IMR-90 (cell line): ENCODE measurements around the gene EIF4A3. TPM values are rescaled to one million over a fixed set of nuclear protein-coding genes. Genes with fewer than 3 reads are reported as not detected.
A peak's percentile ranks its signal among the peaks of the same experiment; 100 is the strongest.

Experiments
- ATAC-seq: fragments of 200-7000 bp; cut with Tn5 transposase; 2 replicates; pipeline ENCODE4 v1.9.1; 2020; ENCODE audit warnings: low read depth, mild to moderate bottlenecking, moderate library complexity
- BruUV-seq: library from RNA; stranded (reverse); fragments of 400-500 nt; replicated peaks from 2 replicates; lab custom pipeline; 2021; lab: Mats Ljungman, UMichigan
- CTCF ChIA-PET: fragments of 300-600 bp; formaldehyde crosslinking; extraction: SDS; loops from one replicate; lab custom pipeline; 2021; ENCODE audit warnings: antibody characterized with exemption; lab: Yijun Ruan, JAX
- POLR2A ChIA-PET: fragments of 300-600 bp; sonication (Branson Sonifier 250); formaldehyde crosslinking; loops from one replicate; lab custom pipeline; 2022; ENCODE audit warnings: antibody characterized with exemption; ENCODE audit not compliant: unreplicated experiment; lab: Charles Lee
- DNase-seq: peaks from one replicate; pipeline ENCODE4 v3.0.0; 2013
- H2AFZ ChIP-seq: replicated peaks from 2 replicates; pipeline ENCODE3; 2013; ENCODE audit warnings: low read length, mild to moderate bottlenecking; ENCODE audit not compliant: poor library complexity
- H2AK5ac ChIP-seq: 2 replicates; pipeline ENCODE4 v1.6.1; 2013; ENCODE audit warnings: low read depth, low read length, inconsistent platforms
- H2AK9ac ChIP-seq: replicated peaks from 2 replicates; pipeline ENCODE3; 2013; ENCODE audit warnings: mild to moderate bottlenecking, low read depth, low read length, moderate library complexity; ENCODE audit not compliant: poor library complexity
- H2BK120ac ChIP-seq: 2 replicates; pipeline ENCODE4 v1.6.1; 2013; ENCODE audit warnings: low read depth, low read length, inconsistent platforms
- H2BK15ac ChIP-seq: 3 replicates; pipeline ENCODE4 v1.6.1; 2013; ENCODE audit warnings: low read depth, low read length, inconsistent platforms
- H2BK20ac ChIP-seq: 2 replicates; pipeline ENCODE4 v1.6.1; 2013; ENCODE audit warnings: low read depth, mild to moderate bottlenecking, inconsistent platforms, low read length, moderate library complexity
- H2BK5ac ChIP-seq: 2 replicates; pipeline ENCODE4 v1.6.1; 2013; ENCODE audit warnings: mild to moderate bottlenecking, low read depth, low read length, inconsistent platforms; ENCODE audit not compliant: poor library complexity, severe bottlenecking
- H3K14ac ChIP-seq: replicated peaks from 2 replicates; pipeline ENCODE4 v1.6.1; 2013; ENCODE audit warnings: low read depth, low read length, inconsistent platforms
- H3K18ac ChIP-seq: 2 replicates; pipeline ENCODE4 v1.6.1; 2013; ENCODE audit warnings: low read depth, low read length, control low read depth
- H3K23ac ChIP-seq: 2 replicates; pipeline ENCODE4 v1.6.1; 2013; ENCODE audit warnings: low read depth, low read length, inconsistent platforms
- H3K27ac ChIP-seq: 2 replicates; pipeline ENCODE4 v1.5.1; 2013; ENCODE audit warnings: mild to moderate bottlenecking, control low read depth, low read length; ENCODE audit not compliant: insufficient read depth
- H3K27me3 ChIP-seq: 2 replicates; pipeline ENCODE4 v1.6.1; 2013; ENCODE audit warnings: low read length; ENCODE audit not compliant: control insufficient read depth, insufficient read depth
- H3K36me3 ChIP-seq: 2 replicates; pipeline ENCODE4 v1.6.1; 2013; ENCODE audit warnings: low read length, mixed read lengths; ENCODE audit not compliant: control insufficient read depth, insufficient read depth
- H3K4ac ChIP-seq: 2 replicates; pipeline ENCODE4 v1.6.1; 2013; ENCODE audit warnings: low read depth, low read length, inconsistent platforms
- H3K4me1 ChIP-seq: 2 replicates; pipeline ENCODE4 v1.6.1; 2013; ENCODE audit warnings: low read length, mixed read lengths; ENCODE audit not compliant: control insufficient read depth, insufficient read depth
- H3K4me2 ChIP-seq: 2 replicates; pipeline ENCODE4 v1.6.1; 2013; ENCODE audit warnings: low read depth, mild to moderate bottlenecking, control low read depth, low read length, moderate library complexity
- H3K4me3 ChIP-seq: 2 replicates; pipeline ENCODE4 v1.5.1; 2013; ENCODE audit warnings: low read depth, mild to moderate bottlenecking, control low read depth, low read length, moderate library complexity; ENCODE audit not compliant: insufficient read depth
- H3K56ac ChIP-seq: 2 replicates; pipeline ENCODE4 v1.6.1; 2013; ENCODE audit warnings: low read length, inconsistent platforms; ENCODE audit not compliant: insufficient read depth; ENCODE audit errors: extremely low read depth
- H3K79me1 ChIP-seq, 2 experiments: 2 replicates each; pipeline ENCODE4 v1.6.1; 2013; ENCODE audit warnings: low read length in 2 of 2, inconsistent platforms in 1 of 2, low read depth in 1 of 2
- H3K9ac ChIP-seq: 2 replicates; pipeline ENCODE4 v1.6.1; 2013; ENCODE audit warnings: low read depth, low read length, control low read depth
- H3K9me1 ChIP-seq: 2 replicates; pipeline ENCODE4 v1.6.1; 2013; ENCODE audit warnings: low read length, inconsistent platforms; ENCODE audit not compliant: insufficient read depth
- H3K9me3 ChIP-seq: 2 replicates; pipeline ENCODE4 v1.6.1; 2013; ENCODE audit warnings: low read length; ENCODE audit not compliant: control insufficient read depth, insufficient read depth
- H4K20me1 ChIP-seq: 2 replicates; pipeline ENCODE4 v1.6.1; 2013; ENCODE audit warnings: low read length, inconsistent platforms; ENCODE audit not compliant: insufficient read depth
- H4K5ac ChIP-seq: 2 replicates; pipeline ENCODE4 v1.6.1; 2013; ENCODE audit warnings: mild to moderate bottlenecking, low read depth, low read length, control low read depth
- H4K8ac ChIP-seq, 2 experiments: 2 replicates each; pipeline ENCODE4 v1.6.1; 2013; ENCODE audit warnings: low read depth in 2 of 2, low read length in 2 of 2, control low read depth in 1 of 2, inconsistent platforms in 1 of 2
- H4K91ac ChIP-seq: 2 replicates; pipeline ENCODE4 v1.6.1; 2013; ENCODE audit warnings: low read depth, low read length, inconsistent platforms; ENCODE audit not compliant: insufficient read depth
- CTCF ChIP-seq: conservative IDR thresholded peaks from 2 replicates; pipeline ENCODE4 v1.5.1; 2012; ENCODE audit warnings: mild to moderate bottlenecking, low read depth, low read length, improper control_type of control experiment
- MXI1 ChIP-seq: IDR thresholded peaks from 2 replicates; pipeline ENCODE4 v1.6.1; 2012; ENCODE audit warnings: low read depth, mild to moderate bottlenecking, low read length, moderate library complexity, borderline replicate concordance
- RCOR1 ChIP-seq: IDR thresholded peaks from 2 replicates; pipeline ENCODE4 v1.6.1; 2012; ENCODE audit warnings: mild to moderate bottlenecking, low read length, improper control_type of control experiment; ENCODE audit not compliant: insufficient replicate concordance
- SMC3 ChIP-seq: fragments of 150-350 bp; IDR thresholded peaks from 2 replicates; pipeline ENCODE4 v1.6.1; 2016; ENCODE audit warnings: low read depth, mild to moderate bottlenecking, antibody characterized with exemption, low read length, moderate library complexity
- WGBS, 2 experiments: methylation state at CpG; one replicate each; pipeline versions ENCODE4 v1.1.5 to v1.1.7; 2013; ENCODE audit warnings: missing lambda C conversion rate in 2 of 2; ENCODE audit not compliant: insufficient read length in 1 of 2; ENCODE audit errors: extremely low coverage in 2 of 2; 5-methylcytosine and 5-hydroxymethylcytosine counted together
- dilution Hi-C: fragments of 300-500 bp; cut with HindIII; formaldehyde crosslinking; loops from one replicate; pipeline ENCODE4 v1.14.3; 2018; ENCODE audit warnings: low sequenced_read_pairs; ENCODE audit not compliant: unreplicated experiment
- in situ Hi-C: fragments of 300-500 bp; cut with MboI; formaldehyde crosslinking; loops from 3 replicates; pipeline ENCODE4 v1.14.3; 2019; ENCODE audit warnings: low sequenced_read_pairs, inconsistent platforms, mixed read lengths
- intact Hi-C: fragments of 100-400 bp; cut with micrococcal nuclease; formaldehyde crosslinking; loops from 2 replicates; pipeline ENCODE4 v1.10.0; 2022
- polyA plus RNA-seq, 3 experiments: library from polyadenylated mRNA; depleted of rRNA; stranded (reverse); fragments of >200 nt; gene quantifications; 2 replicates each; pipeline ENCODE4 v1.2.3, GENCODE V29; 2012; ENCODE audit warnings: low replicate concordance in 1 of 3
- total RNA-seq: library from RNA; depleted of rRNA; stranded (reverse); fragments of >200 nt; gene quantifications from 2 replicates; pipeline ENCODE4 v1.2.3, GENCODE V29; 2012

Gene EIF4A3
- total and polyA plus RNA-seq, 2 of the 4 experiments (the other 2 are of a cell fraction), result 85.3 to 97.1 TPM

- no peak for TF ChIP-seq SMC3
Observed at GRCh38 chr17:80125656-80126448, 21.1 kb downstream of the EIF4A3 start (continued).

- Histone ChIP-seq H3K9ac (no peak overlapping the region), H2BK5ac (no peak overlapping the region), H4K91ac (no peak overlapping the region), H3K18ac (no peak overlapping the region), H2BK15ac (no peak overlapping the region), H3K4me3 (no peak overlapping the region), H2AFZ (peak overlapping the region; percentile 63), H3K9me1 (no peaks in the 10 kb centered on the region), H3K4me1 (peaks cover 6% of the 10 kb centered on the region), H3K4ac (no peak overlapping the region), H2BK20ac (no peak overlapping the region), H2AK9ac (peak overlapping the region; percentile 44), H3K36me3 (no peaks in the 10 kb centered on the region), H2AK5ac (no peak overlapping the region), H3K14ac (no peak overlapping the region), H3K9me3 (no peaks in the 10 kb centered on the region), H3K4me2 (no peak overlapping the region), H3K56ac (no peak overlapping the region), H2BK120ac (no peak overlapping the region), H3K27ac (no peak overlapping the region), H3K79me1 (no peaks in the 10 kb centered on the region), H3K27me3 (0 out of 2 replicates have a peak, but pooled peaks cover under 1% of the 10 kb centered on the region), H3K23ac (no peak overlapping the region), H4K20me1 (no peaks in the 10 kb centered on the region), H4K8ac (no peak overlapping the region), H4K5ac (no peak overlapping the region)
- ChIA-PET CTCF (interaction anchor here (0.5 to 1.1 kb wide), 3 partner anchors 9 to 97 kb away, joined by 3 to 5 read pairs (median 3); partner anchors contain the start of gene GAA), POLR2A (no interaction called here)
- TF ChIP-seq RCOR1 (no peak), SMC3 (peak; percentile 16; the same call in 1 of the 2 replicates), MXI1 (no peak), CTCF (peak; percentile 30; the same call in 1 of the 2 replicates)
- ATAC-seq, result peak; percentile 22; the same call in 1 of the 2 replicates
- dilution Hi-C loops, result no loop called here
- 60% methylated on average over 1 of the region's 15 CpGs; no CpG with 5 or more reads in 1 of the 2 experiments for WGBS, 2 experiments
- in situ Hi-C loops, result no loop called here
- peak; percentile 64 for DNase-seq
- intact Hi-C loops, result no loop called here
- BruUV-seq, result no TSS peak
Observed at GRCh38 chr17:80124351-80124981, 22.5 kb downstream of the EIF4A3 start.
